IPS DF 4.7 (cell line): Measurements from ENCODE around the gene ACSL6.

Source experiments
- DNase-seq: peaks from one replicate; pipeline ENCODE4 v3.0.0-alpha.2; 2013; ENCODE audit warnings: low spot score; ENCODE audit errors: extremely low read depth

The ACSL6 gene

GRCh38 chr5:132049559-132049958, 38.1 kb upstream of the ACSL6 start:
- DNase-seq: no peak

DNA sequence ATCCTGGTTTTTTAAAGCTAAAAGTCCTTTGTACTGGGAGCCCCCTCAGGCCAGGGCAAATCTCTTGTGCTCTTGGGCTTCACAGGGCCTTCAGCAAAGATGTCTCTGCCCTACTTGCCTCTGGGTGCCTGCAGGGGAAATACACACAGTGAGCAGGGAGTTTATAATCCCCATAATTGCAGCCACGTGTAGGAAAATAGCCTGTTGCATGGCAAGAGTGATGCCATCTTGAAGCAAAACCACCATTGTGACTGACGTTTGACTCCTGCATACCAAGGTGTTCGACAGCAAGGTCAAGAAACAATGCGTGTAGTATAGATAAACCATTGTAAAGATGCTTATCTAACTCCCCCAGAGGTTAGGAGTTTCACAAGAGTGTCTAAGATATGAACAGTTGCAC, 37.6 kb upstream of the ACSL6 start:
- DNase-seq: no peak

- DNase-seq: no peak
These were observed 35.4 kb upstream of the ACSL6 start for GRCh38 chr5:132046880-132047299.

- no peak for DNase-seq
These were observed 32.7 kb upstream of the ACSL6 start for GRCh38 chr5:132044207-132044606.

DNA sequence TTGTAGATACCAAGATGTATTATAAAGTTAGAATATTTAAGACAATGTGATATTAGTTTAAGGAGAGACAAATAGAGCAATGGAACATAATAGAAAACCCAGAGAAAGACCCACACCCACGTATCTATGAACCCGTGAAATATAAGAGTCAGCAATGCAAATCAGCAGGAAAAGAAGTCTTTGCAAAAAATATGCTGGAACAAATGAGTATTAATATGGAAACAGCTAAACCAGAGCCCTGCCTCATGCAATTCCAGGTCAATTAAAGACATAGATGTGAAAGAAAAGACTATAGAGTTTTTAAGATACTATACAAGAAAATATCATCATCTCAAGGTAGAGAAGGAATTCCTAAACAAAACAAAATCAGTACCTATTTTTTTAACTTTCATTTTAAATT, 25.9 kb upstream of the ACSL6 start:
- no peak for DNase-seq

DNA sequence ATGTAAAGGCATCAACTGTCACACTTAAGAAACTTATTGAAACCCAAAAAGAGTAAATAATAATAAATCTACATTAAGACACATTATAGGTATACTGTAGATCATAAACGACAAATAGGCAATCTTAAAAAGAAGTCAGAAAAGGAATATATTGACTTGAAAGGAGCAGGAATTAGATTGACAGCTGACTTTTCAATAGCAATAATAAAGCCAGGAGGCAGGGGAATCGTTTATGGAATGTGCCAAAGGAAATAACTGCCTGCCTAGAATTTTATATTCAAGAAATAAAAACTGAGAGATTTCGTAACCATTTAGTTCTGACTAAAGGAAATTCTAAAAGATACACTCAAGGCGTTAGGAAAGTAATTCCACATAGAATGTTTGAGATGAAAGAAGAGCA, 21.7 kb upstream of the ACSL6 start:
- no peak for DNase-seq

- DNase-seq: no peak
These were observed 20.7 kb upstream of the ACSL6 start for GRCh38 chr5:132032196-132032595.

GRCh38 chr5:132030610-132031009, 19.2 kb upstream of the ACSL6 start:
- DNase-seq: no peak

DNA sequence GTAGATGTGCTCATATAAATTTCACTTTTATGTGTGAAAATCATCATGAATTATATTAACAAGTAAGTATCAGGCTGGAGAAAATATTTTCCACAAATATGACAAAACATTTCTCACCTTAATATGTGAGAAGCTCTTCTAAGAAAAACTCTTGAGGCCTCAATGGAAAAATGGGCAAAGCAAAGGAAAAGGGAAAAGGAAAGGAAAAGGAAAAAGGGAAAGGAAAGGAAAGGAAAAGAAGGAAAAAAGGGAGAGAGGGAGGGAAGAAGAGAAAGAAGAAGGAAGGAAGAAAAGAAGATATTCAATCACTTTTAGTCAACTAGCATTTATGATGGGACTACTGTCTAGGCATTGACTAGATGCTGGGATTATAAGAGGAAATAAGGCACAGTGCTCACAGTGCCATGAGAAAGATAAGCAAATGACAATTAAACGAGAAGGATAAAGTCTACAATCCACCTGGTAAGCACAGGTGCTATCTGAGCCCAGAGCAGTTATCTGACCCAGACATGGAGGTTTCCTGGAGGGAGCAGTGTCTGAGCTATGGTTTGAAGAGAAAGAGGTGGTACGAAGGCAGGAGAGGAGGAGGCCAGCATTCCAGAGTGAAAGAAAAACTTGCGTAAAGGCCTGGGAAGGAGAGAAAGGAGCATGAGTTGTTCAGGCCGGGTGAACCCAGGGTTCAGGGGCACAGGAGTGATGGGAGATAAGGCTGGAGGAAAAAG, 18.3 kb upstream of the ACSL6 start:
- DNase-seq: no peak

DNA sequence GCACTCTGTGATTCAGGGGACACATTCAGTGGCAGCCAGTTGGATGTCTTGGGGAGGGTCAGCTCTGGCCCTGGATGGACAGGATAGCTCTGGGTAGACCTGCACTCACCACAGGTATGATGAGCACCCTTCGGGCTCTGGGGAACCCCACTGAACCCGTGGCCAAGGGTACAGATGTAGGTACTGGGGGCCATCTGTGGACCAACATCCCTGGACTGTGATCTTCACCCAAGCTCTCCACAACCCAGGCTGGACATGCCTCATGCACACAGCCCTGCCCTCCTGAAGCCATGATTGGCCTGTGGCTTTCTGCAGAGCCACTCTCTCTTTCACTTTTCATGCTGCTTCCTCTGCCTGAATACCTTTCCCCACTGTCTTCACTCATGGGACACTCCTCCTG, 15.6 kb upstream of the ACSL6 start:
- no peak for DNase-seq

GRCh38 chr5:132026516-132027008, 15.1 kb upstream of the ACSL6 start:
- DNase-seq: no peak

DNA sequence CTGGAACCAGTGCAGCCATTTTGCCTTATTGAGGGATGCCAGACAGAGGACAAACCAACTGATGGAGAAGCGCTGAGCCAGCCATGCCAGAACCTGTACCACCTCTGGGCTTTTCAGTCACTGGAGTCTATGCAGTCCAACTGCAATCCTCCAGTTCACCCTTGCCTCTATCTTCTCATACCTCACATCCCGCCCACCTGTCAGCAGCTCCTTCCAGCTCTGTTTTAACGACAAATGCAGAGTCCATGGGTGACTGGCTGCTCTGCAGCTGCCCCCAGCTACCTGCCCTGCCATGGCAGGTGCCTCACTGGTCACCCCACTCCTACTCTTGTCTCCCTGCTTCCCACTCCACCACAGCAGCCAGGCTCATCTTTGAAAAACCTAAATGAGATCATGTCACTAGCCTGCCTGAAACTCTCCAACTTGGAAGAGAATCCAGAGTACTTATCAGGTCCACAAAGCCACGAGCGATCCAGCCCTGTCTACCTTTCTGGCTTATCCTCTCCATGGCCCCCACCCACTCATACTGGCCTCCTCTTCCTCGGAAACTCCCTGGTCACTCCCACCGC, 14.0 kb upstream of the ACSL6 start:
- DNase-seq: no peak

DNA sequence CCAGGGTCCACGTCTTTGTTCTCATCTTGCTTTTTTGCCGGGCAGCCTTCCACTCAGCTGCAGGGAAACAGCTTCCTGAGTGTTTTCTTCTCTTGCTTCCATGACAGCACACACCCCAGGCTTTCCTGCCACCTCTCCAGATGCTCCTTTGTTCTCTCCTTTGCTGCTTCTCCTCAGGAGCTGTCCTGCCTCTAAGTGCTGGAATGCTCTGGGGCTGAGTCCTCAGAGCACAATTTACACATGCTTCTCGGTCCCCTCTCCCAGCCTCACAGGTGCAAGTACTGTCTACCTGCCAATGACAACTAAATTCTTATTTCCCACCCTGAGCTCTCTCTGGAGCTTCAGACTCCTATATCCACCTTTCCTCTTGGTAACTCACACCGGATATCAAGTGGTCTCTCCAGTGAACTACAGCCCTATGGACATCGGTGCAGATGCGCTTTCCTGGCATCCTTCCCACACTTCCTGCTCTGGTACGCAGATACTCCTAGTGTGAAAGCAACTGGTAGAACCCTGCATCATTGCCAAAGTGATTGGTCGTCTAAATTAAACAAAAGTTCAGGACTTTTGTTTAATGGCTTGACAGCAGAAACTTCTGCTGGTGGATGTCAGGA, 13.4 kb upstream of the ACSL6 start:
- no peak for DNase-seq

DNA sequence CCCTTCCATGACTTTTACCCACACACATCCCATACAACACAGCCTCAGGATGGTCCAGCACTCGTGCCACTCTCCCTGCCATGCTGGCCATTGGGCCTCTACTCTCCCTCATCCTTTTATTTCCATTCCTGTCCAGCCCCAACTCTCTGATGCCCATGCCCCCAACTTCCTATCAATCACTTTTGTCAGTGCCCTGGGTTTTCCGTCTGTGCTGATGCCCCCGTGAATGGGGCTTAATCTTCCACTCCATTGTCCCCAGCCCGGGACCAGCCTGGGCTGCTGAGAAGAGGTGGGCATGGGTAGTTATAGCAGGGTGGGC, 12.6 kb upstream of the ACSL6 start:
- no peak for DNase-seq

DNA sequence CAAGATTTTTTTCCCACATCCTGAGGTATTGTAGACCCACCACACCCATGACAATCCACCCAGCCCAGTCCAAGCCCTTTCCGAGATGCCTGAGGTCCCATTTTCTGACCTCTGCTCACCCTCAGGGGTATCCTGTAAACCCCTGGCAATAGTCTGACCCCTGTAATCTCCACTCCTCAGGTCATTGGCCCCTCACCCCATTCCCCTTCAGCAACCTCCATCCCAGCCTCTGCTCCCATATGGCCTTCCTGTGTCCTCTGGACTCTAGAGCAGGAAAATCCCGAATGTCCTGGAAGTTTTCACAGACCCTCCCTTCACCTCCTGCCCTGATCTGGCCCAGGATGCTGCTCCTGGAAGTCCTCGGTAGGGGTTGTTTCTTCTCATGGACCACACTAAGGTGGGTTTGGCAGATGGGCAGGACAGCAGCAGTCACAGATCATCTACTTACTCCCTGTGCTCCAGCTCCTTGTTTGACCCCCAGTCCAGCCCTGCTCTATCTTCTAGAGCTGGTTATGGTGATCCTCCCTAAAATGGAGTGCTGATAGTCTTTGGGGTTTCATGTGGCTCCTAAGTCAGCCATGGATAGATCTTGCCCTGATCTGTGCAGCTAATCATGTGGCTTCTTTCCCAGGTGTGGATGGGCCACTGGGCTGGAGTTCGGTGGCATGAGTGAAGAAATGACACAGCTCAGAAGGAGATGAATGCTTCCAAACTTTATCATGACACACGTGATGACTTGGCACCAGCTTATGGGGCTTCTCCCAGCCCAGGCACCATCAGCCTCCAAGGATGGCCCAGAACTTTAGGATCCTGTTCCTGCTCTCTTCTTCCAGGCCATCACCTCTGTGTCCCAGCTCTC, 12.0 kb upstream of the ACSL6 start:
- DNase-seq: no peak

DNA sequence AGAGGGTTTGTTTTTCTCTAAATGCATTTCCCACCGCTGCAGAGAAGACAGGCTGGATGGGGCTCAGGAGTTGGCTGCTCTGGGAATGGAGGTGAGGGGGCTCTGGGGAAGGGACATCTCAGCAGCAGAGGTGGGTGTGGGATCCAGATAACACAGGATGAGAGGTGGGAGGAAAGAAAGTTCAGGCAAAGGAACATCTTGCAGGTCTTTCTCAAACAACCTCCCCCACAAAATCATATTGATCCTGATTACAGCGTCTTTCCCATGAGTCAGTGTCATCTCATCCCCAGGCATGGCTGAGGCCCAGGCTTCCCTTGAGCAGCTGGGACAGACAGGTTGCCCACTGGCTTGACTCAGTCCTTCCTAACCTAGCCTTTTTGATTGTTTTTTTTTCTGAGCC, 11.3 kb upstream of the ACSL6 start:
- DNase-seq: no peak

- no peak for DNase-seq
These were observed 10.2 kb upstream of the ACSL6 start for GRCh38 chr5:132021654-132022053.

- no peak for DNase-seq
These were observed 9.3 kb upstream of the ACSL6 start for GRCh38 chr5:132020568-132021339.

DNA sequence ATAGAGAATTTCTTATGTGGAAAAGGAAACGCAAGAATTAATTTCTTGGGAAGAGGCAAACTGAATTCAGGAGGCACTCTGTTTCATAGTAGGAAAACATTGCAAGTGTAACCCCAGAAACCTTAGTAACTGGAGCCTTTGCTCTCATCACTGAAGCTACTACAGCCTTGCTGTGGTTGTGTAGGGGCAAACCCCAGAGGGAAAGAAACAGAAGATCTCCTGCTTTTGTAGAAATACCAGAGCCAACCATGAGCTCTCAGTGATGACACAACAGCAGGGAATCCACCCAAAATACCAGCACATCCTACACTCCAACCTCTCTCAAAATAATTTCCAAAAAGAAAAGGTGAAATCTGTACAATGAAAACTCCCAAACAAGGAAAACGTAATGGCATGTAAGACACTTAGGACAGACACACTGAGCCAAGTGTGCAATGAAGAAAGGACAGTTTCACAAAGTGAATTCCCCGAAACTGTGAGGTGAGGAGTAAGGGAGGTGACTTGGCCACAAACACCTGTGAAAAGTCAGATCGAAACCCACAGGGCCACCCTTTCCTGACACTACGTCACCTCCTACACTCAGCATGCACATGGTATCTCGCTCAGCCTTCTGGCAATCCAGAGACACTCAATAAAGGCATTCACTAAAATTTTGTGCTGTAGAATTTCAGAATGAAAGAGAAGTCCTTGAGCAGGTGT, 8.5 kb upstream of the ACSL6 start:
- DNase-seq: no peak

DNA sequence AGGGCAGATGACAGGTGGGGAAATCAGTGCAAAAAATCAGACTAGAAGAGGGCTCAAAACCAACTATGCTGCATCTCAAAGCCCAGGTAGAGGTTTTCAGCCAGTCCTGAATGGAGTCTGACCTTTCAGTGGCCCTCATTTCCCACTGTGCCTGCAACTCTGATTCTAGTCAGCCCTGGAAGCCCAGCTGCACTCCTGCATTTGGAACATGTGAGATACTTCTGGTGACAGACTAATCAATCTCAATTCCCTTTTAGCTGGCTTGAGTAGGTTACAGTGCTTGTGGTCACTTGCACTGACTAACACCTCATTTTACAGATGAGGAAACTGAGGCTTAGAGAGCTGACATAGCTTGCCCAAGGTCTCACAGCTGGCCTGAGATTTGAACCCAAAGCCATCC, 7.9 kb upstream of the ACSL6 start:
- DNase-seq: no peak
